Astrocyte of the cerebellum (primary cell): ENCODE results near the gene MEGF8.

Experiments
- DNase-seq: peaks from one replicate; pipeline ENCODE4 v3.0.0-alpha.2; 2011; ENCODE audit warnings: low read depth
- H3K4me3 ChIP-seq: 2 replicates; pipeline ENCODE4 v1.5.1; 2011; ENCODE audit warnings: mild to moderate bottlenecking, low read depth, low read length, moderate library complexity
- in situ Hi-C: cut with HindIII; loops from 2 replicates; pipeline ENCODE4 v1.10.0; 2017; ENCODE audit warnings: low sequenced_read_pairs
- TF ChIP-seq, protein P1 (sequence below): IDR thresholded peaks from 2 replicates; pipeline ENCODE4 v1.5.1; 2012; ENCODE audit warnings: low read length, low read depth, moderate library complexity, mild to moderate bottlenecking; ENCODE audit errors: missing control alignments

Gene MEGF8

GRCh38 chr19:42279155-42279901 is 46.1 kb upstream of the MEGF8 start:
- TF ChIP-seq, protein P1, sequence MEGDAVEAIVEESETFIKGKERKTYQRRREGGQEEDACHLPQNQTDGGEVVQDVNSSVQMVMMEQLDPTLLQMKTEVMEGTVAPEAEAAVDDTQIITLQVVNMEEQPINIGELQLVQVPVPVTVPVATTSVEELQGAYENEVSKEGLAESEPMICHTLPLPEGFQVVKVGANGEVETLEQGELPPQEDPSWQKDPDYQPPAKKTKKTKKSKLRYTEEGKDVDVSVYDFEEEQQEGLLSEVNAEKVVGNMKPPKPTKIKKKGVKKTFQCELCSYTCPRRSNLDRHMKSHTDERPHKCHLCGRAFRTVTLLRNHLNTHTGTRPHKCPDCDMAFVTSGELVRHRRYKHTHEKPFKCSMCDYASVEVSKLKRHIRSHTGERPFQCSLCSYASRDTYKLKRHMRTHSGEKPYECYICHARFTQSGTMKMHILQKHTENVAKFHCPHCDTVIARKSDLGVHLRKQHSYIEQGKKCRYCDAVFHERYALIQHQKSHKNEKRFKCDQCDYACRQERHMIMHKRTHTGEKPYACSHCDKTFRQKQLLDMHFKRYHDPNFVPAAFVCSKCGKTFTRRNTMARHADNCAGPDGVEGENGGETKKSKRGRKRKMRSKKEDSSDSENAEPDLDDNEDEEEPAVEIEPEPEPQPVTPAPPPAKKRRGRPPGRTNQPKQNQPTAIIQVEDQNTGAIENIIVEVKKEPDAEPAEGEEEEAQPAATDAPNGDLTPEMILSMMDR: no peak
- in situ Hi-C loops: no loop called here
- DNase-seq: no peak
- H3K4me3 ChIP-seq: peak overlapping the region; percentile 75

- in situ Hi-C loops: no loop called here
- no peak for DNase-seq
- TF ChIP-seq, protein P1: peak; percentile 91
- peak overlapping the region; percentile 75 for H3K4me3 ChIP-seq
Measured at GRCh38 chr19:42279902-42280814, 45.3 kb upstream of the MEGF8 start.

GRCh38 chr19:42280815-42281145 is 44.7 kb upstream of the MEGF8 start:
- TF ChIP-seq, protein P1: no peak
- H3K4me3 ChIP-seq: peak overlapping the region; percentile 75
- no peak for DNase-seq
- in situ Hi-C loops: no loop called here

- H3K4me3 ChIP-seq: peak overlapping the region; percentile 75
- DNase-seq: no peak
- in situ Hi-C loops: no loop called here
- TF ChIP-seq, protein P1: no peak
Measured at GRCh38 chr19:42281146-42281826, 44.1 kb upstream of the MEGF8 start.

DNA sequence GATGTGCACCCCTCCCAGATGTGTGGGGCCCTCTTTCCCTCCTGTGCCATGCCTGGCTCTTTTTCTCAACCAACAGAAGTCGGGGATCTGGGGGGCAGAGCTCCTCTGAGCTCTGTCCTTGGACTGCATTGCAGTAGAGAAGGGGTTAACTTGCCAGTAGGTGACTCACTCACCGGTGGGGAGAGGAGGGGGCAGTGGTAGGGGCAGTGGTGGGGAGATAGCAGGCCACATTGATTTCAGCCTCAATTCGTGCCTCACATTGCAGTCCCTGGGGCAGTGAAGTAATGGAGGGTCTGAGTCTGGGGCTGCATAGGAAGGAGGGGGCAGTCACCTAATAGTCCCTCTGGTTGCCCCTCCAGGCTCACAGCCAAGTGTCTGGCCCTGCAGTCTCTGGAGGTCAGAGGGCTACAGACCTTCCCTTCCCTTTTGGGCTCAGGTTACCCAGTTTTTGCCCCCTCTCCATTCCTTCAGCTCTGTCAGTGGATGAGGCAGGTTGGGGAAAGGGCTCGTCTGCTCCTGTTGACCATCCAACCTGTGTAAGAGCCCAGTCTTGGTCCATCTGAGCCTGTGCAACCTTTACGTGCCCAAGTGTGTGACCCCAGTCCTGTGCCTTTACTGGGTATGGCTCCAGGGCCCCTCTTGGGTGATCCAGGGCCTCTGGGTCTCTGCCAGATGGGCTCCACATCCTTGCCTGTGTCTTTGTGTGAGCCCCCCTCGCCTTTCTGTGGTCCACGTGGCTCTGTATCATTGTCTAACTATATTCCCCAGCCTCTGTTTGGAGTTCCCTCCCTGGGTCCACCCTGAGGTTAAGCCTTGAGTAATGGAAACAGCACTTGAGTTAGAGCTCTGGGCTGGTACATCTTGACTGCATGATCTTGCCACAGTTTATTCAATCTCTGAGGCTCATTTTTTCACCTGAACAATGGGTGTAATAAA is 43.3 kb upstream of the MEGF8 start:
- peak overlapping the region; percentile 75 for H3K4me3 ChIP-seq
- in situ Hi-C loops: no loop called here
- DNase-seq: no peak
- TF ChIP-seq, protein P1: no peak
